Activated T-cell treated with anti-CD3 and anti-CD28 coated beads, Interleukin-2, amount 50 U/mL, for 48 hours (primary cell): Measurements from ENCODE around the gene SEPTIN10.
A peak's percentile ranks its signal among the peaks of the same experiment; 100 is the strongest.
"Not testable (repeated sequence)": the region's sequence is repeated elsewhere in the genome, so short reads cannot be mapped to it uniquely, and the experiment has no call there.

Experiments used
- DNase-seq, 2 experiments: peaks; one replicate each; pipeline ENCODE4 v3.0.0-alpha.2; 2020

SEPTIN10 gene

GRCh38 chr2:109613922-109614714, at the start of gene SEPTIN10, which contains the start of gene SOWAHC:
TSS of gene SEPTIN10 (minus strand) at chr2:109613966. CDS start at chr2:109613827, 139 bp downstream.
TSS of gene SOWAHC (plus strand) at chr2:109614364. CDS start at chr2:109614490, 126 bp downstream.
- DNase-seq: peak; percentile 85 to 89

- no peak for DNase-seq
These were observed 49.1 kb upstream of the SEPTIN10 start for GRCh38 chr2:109662889-109663288.

GRCh38 chr2:109660046-109660860, 46.5 kb upstream of the SEPTIN10 start:
- DNase-seq: no peak

GRCh38 chr2:109659396-109660045, 45.8 kb upstream of the SEPTIN10 start:
- no peak for DNase-seq

- no peak for DNase-seq
These were observed 41.5 kb upstream of the SEPTIN10 start for GRCh38 chr2:109655287-109655686.

- no peak for DNase-seq
These were observed 40.7 kb upstream of the SEPTIN10 start for GRCh38 chr2:109654326-109655050.

GRCh38 chr2:109649736-109650695, 36.2 kb upstream of the SEPTIN10 start:
- DNase-seq: no peak

- DNase-seq: no peak
These were observed 34.3 kb upstream of the SEPTIN10 start for GRCh38 chr2:109648041-109648527.

- DNase-seq: no peak
These were observed 33.9 kb upstream of the SEPTIN10 start for GRCh38 chr2:109647636-109648035.

- no peak for DNase-seq
These were observed 33.2 kb upstream of the SEPTIN10 start for GRCh38 chr2:109646961-109647360.

GRCh38 chr2:109645412-109646184, 31.8 kb upstream of the SEPTIN10 start:
- DNase-seq: no peak

- no peak for DNase-seq
These were observed 31.0 kb upstream of the SEPTIN10 start for GRCh38 chr2:109644571-109645275.

- not testable (repeated sequence) for DNase-seq
These were observed 26.2 kb upstream of the SEPTIN10 start for GRCh38 chr2:109640000-109640399.

- no peak for DNase-seq
These were observed 25.0 kb upstream of the SEPTIN10 start for GRCh38 chr2:109638795-109639194.

- DNase-seq: no peak
These were observed 24.2 kb upstream of the SEPTIN10 start for GRCh38 chr2:109637749-109638570.

GRCh38 chr2:109636317-109636716, 22.6 kb upstream of the SEPTIN10 start:
- DNase-seq: no peak

- DNase-seq: no peak
These were observed 21.9 kb upstream of the SEPTIN10 start for GRCh38 chr2:109635426-109636304.
